Right cardiac atrium (tissue), 5 donors: ENCODE data around the gene STXBP5. TPM values are rescaled to one million over a fixed set of nuclear protein-coding genes. Genes with fewer than 3 reads are reported as not detected.

Source experiments
- ATAC-seq, 2 donors: fragments of 200-7000 bp; cut with Tn5 transposase; one replicate each; pipeline versions ENCODE4 v1.8.0 to v1.9.1; 2020; ENCODE audit warnings: moderate library complexity in 2 of 2, mild to moderate bottlenecking in 1 of 2
- DNase-seq, 3 donors: peaks; one replicate each; pipeline ENCODE4 v3.0.0-alpha.2; 2020
- H3K27ac ChIP-seq: one replicate; pipeline ENCODE4 v1.5.1; 2013; ENCODE audit warnings: mild to moderate bottlenecking, low read length, control low read depth, moderate library complexity
- H3K27me3 ChIP-seq: one replicate; pipeline ENCODE4 v1.6.1; 2013; ENCODE audit not compliant: control insufficient read depth, insufficient read depth
- H3K4me1 ChIP-seq: one replicate; pipeline ENCODE4 v1.6.1; 2013; ENCODE audit warnings: low read length; ENCODE audit not compliant: control insufficient read depth, insufficient read depth
- H3K4me3 ChIP-seq: one replicate; pipeline ENCODE4 v1.5.1; 2013; ENCODE audit warnings: low read length, control low read depth
- H3K9me3 ChIP-seq: one replicate; pipeline ENCODE4 v1.6.1; 2013; ENCODE audit warnings: low read length; ENCODE audit not compliant: control insufficient read depth
- WGBS: extraction: QIAGEN DNeasy Blood & Tissue Kit; methylation state at CpG from one replicate; pipeline ENCODE4 v1.1.7; 2013; 5-methylcytosine and 5-hydroxymethylcytosine counted together
- intact Hi-C, 4 donors: fragments of 100-400 bp; cut with DNase I; formaldehyde crosslinking; loops; one replicate each; pipeline versions ENCODE4 v1.11.0 to v1.14.0; 2022 to 2023
- polyA plus RNA-seq: library from polyadenylated mRNA; stranded (reverse); fragments of 200-250 nt; gene quantifications from one replicate; pipeline ENCODE4 v1.2.3, GENCODE V29; 2013
- total RNA-seq, 4 donors: library from RNA; stranded (reverse); fragmentation: NEBNext Ultra II Directional; extraction: Animal tissue kit (Norgen Biotek cat#: 25700); gene quantifications; one replicate each; pipeline ENCODE4 v1.2.1, GENCODE V29; 2021
- donor health status: healthy with polysubstance abuse.
- donor health status: DM: no; HTN: yes; CAD: no.
- donor health status: DM: no; HTN: no; CAD: no.
- donor health status: DM: no; HTN: yes; CAD: no; lungs with severe emphysema.
- donor health status: DM: yes; HTN: yes; CAD: no.

The STXBP5 gene
- total and polyA plus RNA-seq, 5 donors: 6.4 to 13.0 (median 12.1) TPM

GRCh38 chr6:147299035-147299434 is 94.8 kb downstream of the STXBP5 start:
- no peaks in the 10 kb centered on the region for H3K27me3 ChIP-seq
- 98% methylated on average over 3 of the region's 3 CpGs for WGBS
- H3K4me1 ChIP-seq: no peaks in the 10 kb centered on the region
- DNase-seq: no peak
- no peak overlapping the region for H3K4me3 ChIP-seq
- intact Hi-C loops: no loop called here
- ATAC-seq: no peak
- no peak overlapping the region for H3K27ac ChIP-seq
- no peaks in the 10 kb centered on the region for H3K9me3 ChIP-seq

- intact Hi-C loops: no loop called here
- WGBS: 98% methylated on average over 1 of the region's 1 CpG
- H3K4me3 ChIP-seq: no peak overlapping the region
- H3K9me3 ChIP-seq: no peaks in the 10 kb centered on the region
- H3K4me1 ChIP-seq: no peaks in the 10 kb centered on the region
- ATAC-seq (no peak), DNase-seq (no peak)
- no peaks in the 10 kb centered on the region for H3K27me3 ChIP-seq
- no peak overlapping the region for H3K27ac ChIP-seq
Observed at GRCh38 chr6:147301070-147301469, 96.9 kb downstream of the STXBP5 start.

- no peaks in the 10 kb centered on the region for H3K9me3 ChIP-seq
- H3K4me1 ChIP-seq: no peaks in the 10 kb centered on the region
- 97% methylated on average over 4 of the region's 4 CpGs for WGBS
- no peak overlapping the region for H3K4me3 ChIP-seq
- DNase-seq (no peak), ATAC-seq (no peak)
- intact Hi-C loops: no loop called here
- no peaks in the 10 kb centered on the region for H3K27me3 ChIP-seq
- H3K27ac ChIP-seq: no peak overlapping the region
Observed at GRCh38 chr6:147304016-147304415, 99.8 kb downstream of the STXBP5 start.

GRCh38 chr6:147310521-147310920 is 106.3 kb downstream of the STXBP5 start:
- no peaks in the 10 kb centered on the region for H3K4me1 ChIP-seq
- no peak overlapping the region for H3K4me3 ChIP-seq
- 82% methylated on average over 3 of the region's 3 CpGs for WGBS
- no peak overlapping the region for H3K27ac ChIP-seq
- intact Hi-C loops: no loop called here
- no peak for DNase-seq
- H3K9me3 ChIP-seq: no peaks in the 10 kb centered on the region
- ATAC-seq: no peak
- no peaks in the 10 kb centered on the region for H3K27me3 ChIP-seq

- Histone ChIP-seq H3K27me3 (no peaks in the 10 kb centered on the region), H3K4me3 (no peak overlapping the region), H3K27ac (no peak overlapping the region), H3K4me1 (no peaks in the 10 kb centered on the region), H3K9me3 (no peaks in the 10 kb centered on the region)
- intact Hi-C loops: no loop called here
- ATAC-seq (no peak), DNase-seq (no peak)
Observed at GRCh38 chr6:147311218-147311617, 107.0 kb downstream of the STXBP5 start.

GRCh38 chr6:147321260-147321659 is 117.0 kb downstream of the STXBP5 start:
- Histone ChIP-seq H3K9me3 (no peaks in the 10 kb centered on the region), H3K4me1 (no peaks in the 10 kb centered on the region), H3K4me3 (no peak overlapping the region), H3K27ac (no peak overlapping the region), H3K27me3 (no peaks in the 10 kb centered on the region)
- no peak for DNase-seq
- intact Hi-C loops: no loop called here
- ATAC-seq: no peak
- 89% methylated on average over 2 of the region's 2 CpGs for WGBS

GRCh38 chr6:147322299-147323162 is 118.3 kb downstream of the STXBP5 start:
- 75% methylated on average over 5 of the region's 5 CpGs for WGBS
- Histone ChIP-seq H3K4me3 (no peak overlapping the region), H3K27me3 (no peaks in the 10 kb centered on the region), H3K9me3 (no peaks in the 10 kb centered on the region), H3K4me1 (no peaks in the 10 kb centered on the region), H3K27ac (no peak overlapping the region)
- DNase-seq: no peak
- no peak for ATAC-seq
- intact Hi-C loops: no loop called here

- ATAC-seq: no peak
- DNase-seq: no peak
- H3K4me3 ChIP-seq: no peak overlapping the region
Observed at GRCh38 chr6:147325557-147325956, 121.3 kb downstream of the STXBP5 start.

GRCh38 chr6:147331401-147331800 is 127.2 kb downstream of the STXBP5 start:
- Histone ChIP-seq H3K4me1 (no peaks in the 10 kb centered on the region), H3K27ac (no peak overlapping the region), H3K4me3 (no peak overlapping the region), H3K27me3 (no peaks in the 10 kb centered on the region), H3K9me3 (no peaks in the 10 kb centered on the region)
- DNase-seq: no peak
- 92% methylated on average over 1 of the region's 1 CpG for WGBS
- ATAC-seq: no peak
- intact Hi-C loops: no loop called here

More at GRCh38 chr6:147325557-147325956, 121.3 kb downstream of the STXBP5 start:
- intact Hi-C loops: no loop called here
- no peaks in the 10 kb centered on the region for H3K27me3 ChIP-seq
- no peaks in the 10 kb centered on the region for H3K9me3 ChIP-seq
- 89% methylated on average over 1 of the region's 1 CpG for WGBS
- H3K4me1 ChIP-seq: no peaks in the 10 kb centered on the region
- H3K27ac ChIP-seq: no peak overlapping the region

GRCh38 chr6:147337921-147338320 is 133.7 kb downstream of the STXBP5 start:
- Histone ChIP-seq H3K9me3 (no peaks in the 10 kb centered on the region), H3K4me3 (no peak overlapping the region), H3K27me3 (no peaks in the 10 kb centered on the region), H3K27ac (no peak overlapping the region), H3K4me1 (no peaks in the 10 kb centered on the region)
- DNase-seq (no peak), ATAC-seq (no peak)
- 75% methylated on average over 3 of the region's 3 CpGs for WGBS
- intact Hi-C loops: no loop called here

GRCh38 chr6:147341486-147341885 is 137.3 kb downstream of the STXBP5 start:
- intact Hi-C loops: no loop called here
- no peak overlapping the region for H3K27ac ChIP-seq
- no peaks in the 10 kb centered on the region for H3K4me1 ChIP-seq
- no peaks in the 10 kb centered on the region for H3K27me3 ChIP-seq
- H3K4me3 ChIP-seq: no peak overlapping the region
- no peak for DNase-seq
- no peaks in the 10 kb centered on the region for H3K9me3 ChIP-seq
- WGBS: 98% methylated on average over 1 of the region's 1 CpG
- ATAC-seq: no peak

GRCh38 chr6:147345902-147346301 is 141.7 kb downstream of the STXBP5 start:
- Histone ChIP-seq H3K27me3 (no peaks in the 10 kb centered on the region), H3K27ac (no peak overlapping the region), H3K4me3 (no peak overlapping the region), H3K9me3 (no peaks in the 10 kb centered on the region), H3K4me1 (no peaks in the 10 kb centered on the region)
- 88% methylated on average over 2 of the region's 2 CpGs for WGBS
- ATAC-seq: no peak
- no peak for DNase-seq
- intact Hi-C loops: no loop called here
